HepG2 (cell line): ENCODE results near the gene GLI3. TPM values are rescaled to one million over a fixed set of nuclear protein-coding genes. Genes with fewer than 3 reads are reported as not detected.

ENCODE experiments used
- E2F2 ChIP-seq: sonication (generic); formaldehyde crosslinking; IDR thresholded peaks from 2 replicates; pipeline ENCODE4 v1.4.0; 2020; ENCODE audit warnings: missing genetic modification reagents, borderline replicate concordance
- EEA1 ChIP-seq: sonication (generic); formaldehyde crosslinking; IDR thresholded peaks from 2 replicates; pipeline ENCODE4 v1.5.1; 2020; ENCODE audit warnings: mild to moderate bottlenecking, missing genetic modification reagents, borderline replicate concordance
- ETV5 ChIP-seq: IDR thresholded peaks from 2 replicates; pipeline ENCODE4 v1.6.1; 2018; ENCODE audit warnings: missing biosample characterization, missing genetic modification reagents, inconsistent platforms, borderline replicate concordance
- IRF9 ChIP-seq: sonication (generic); formaldehyde crosslinking; IDR thresholded peaks from 2 replicates; pipeline ENCODE4 v1.8.0; 2022; ENCODE audit warnings: missing genetic modification reagents, mild to moderate bottlenecking, borderline replicate concordance
- JUNB ChIP-seq: sonication (generic); formaldehyde crosslinking; IDR thresholded peaks from 2 replicates; pipeline ENCODE4 v1.8.0; 2022; ENCODE audit warnings: missing genetic modification reagents, mild to moderate bottlenecking, borderline replicate concordance
- KDM5B ChIP-seq: sonication (generic); formaldehyde crosslinking; IDR thresholded peaks from 2 replicates; pipeline ENCODE4 v1.4.0; 2020; ENCODE audit warnings: missing genetic modification reagents, mild to moderate bottlenecking, borderline replicate concordance
- KLF11 ChIP-seq: IDR thresholded peaks from 2 replicates; pipeline ENCODE4 v1.6.1; 2016; ENCODE audit warnings: missing compliant biosample characterization
- MED1 ChIP-seq: sonication (generic); formaldehyde crosslinking; IDR thresholded peaks from 2 replicates; pipeline ENCODE4 v1.4.0; 2020; ENCODE audit warnings: missing genetic modification reagents
- NCOA5 ChIP-seq: sonication (generic); formaldehyde crosslinking; IDR thresholded peaks from 2 replicates; pipeline ENCODE4 v1.4.0; 2020; ENCODE audit warnings: missing genetic modification reagents
- RFXANK ChIP-seq: IDR thresholded peaks from 2 replicates; pipeline ENCODE4 v1.6.1; 2016
- RNF2 ChIP-seq: fragments of 450-650 bp; conservative IDR thresholded peaks from 2 replicates; pipeline ENCODE4 v1.6.1; 2016; ENCODE audit warnings: low read depth
- TFAP4 ChIP-seq: sonication (generic); IDR thresholded peaks from 2 replicates; pipeline ENCODE4 v1.6.1; 2016; ENCODE audit warnings: low read depth, borderline replicate concordance
- YEATS4 ChIP-seq: sonication (generic); formaldehyde crosslinking; IDR thresholded peaks from 2 replicates; pipeline ENCODE4 v1.4.0; 2020; ENCODE audit warnings: missing genetic modification reagents, borderline replicate concordance
- ZBTB39 ChIP-seq: sonication (generic); formaldehyde crosslinking; IDR thresholded peaks from 2 replicates; pipeline ENCODE4 v1.5.0; 2020; ENCODE audit warnings: missing genetic modification reagents
- ZBTB4 ChIP-seq: sonication (generic); formaldehyde crosslinking; IDR thresholded peaks from 2 replicates; pipeline ENCODE4 v1.4.0; 2020; ENCODE audit warnings: missing genetic modification reagents, mild to moderate bottlenecking, borderline replicate concordance
- ZNF282 ChIP-seq: fragments of 450-650 bp; IDR thresholded peaks from 2 replicates; pipeline ENCODE4 v1.6.1; 2018; ENCODE audit not compliant: partially characterized antibody
- ZNF44 ChIP-seq: sonication (generic); formaldehyde crosslinking; IDR thresholded peaks from 2 replicates; pipeline ENCODE4 v1.5.1; 2020; ENCODE audit warnings: mild to moderate bottlenecking, missing genetic modification reagents
- ZNF746 ChIP-seq: sonication (generic); formaldehyde crosslinking; IDR thresholded peaks from 2 replicates; pipeline ENCODE4 v1.8.0; 2022; ENCODE audit warnings: mild to moderate bottlenecking, missing genetic modification reagents
- polyA plus RNA-seq, 8 experiments: library from polyadenylated mRNA; depleted of rRNA in 3 of 8; stranded (reverse) in 7 of 8; unstranded in 1 of 8; fragments of >200 nt; fragmentation: Illumina TruSeq in 4 of 8; extraction: Trizol in 4 of 8; gene quantifications; 2 replicates each; pipeline versions ENCODE4 v1.2.1 to v1.2.3, GENCODE V29; 2011 to 2016; ENCODE audit warnings: low read depth in 4 of 8, missing spikeins in 1 of 8, mixed read lengths in 1 of 8; ENCODE audit not compliant: insufficient read depth in 1 of 8
- total RNA-seq, 5 experiments: library from RNA; depleted of rRNA; stranded (reverse); fragments of >200 nt; fragmentation: Illumina TruSeq; extraction: Trizol; gene quantifications; 2 replicates each; pipeline ENCODE4 v1.2.3, GENCODE V29; 2016; ENCODE audit warnings: low read depth in 1 of 5

Gene GLI3
- total and polyA plus RNA-seq, 2 of the 13 experiments (the other 11 are each of a cell fraction or from before 2014, with no cell fraction given) = not detected

GRCh38 chr7:41942468-41943093, 294.4 kb downstream of the GLI3 start (continued):
- TF ChIP-seq ZNF746 (CRISPR knock-in tag) (no peak), RNF2 (no peak), YEATS4 (CRISPR knock-in tag) (no peak; the same call in 1 of the 2 replicates), EEA1 (no peak), ETV5 (peak; percentile 87), ZNF282 (no peak), IRF9 (CRISPR knock-in tag) (no peak), ZBTB4 (CRISPR knock-in tag) (0 out of 2 replicates have a peak, but pooled peaks have one; percentile 41), KLF11 (CRISPR knock-in tag) (no peak), MED1 (peak; percentile 74), RFXANK (CRISPR knock-in tag) (no peak), ZBTB39 (no peak), KDM5B (CRISPR knock-in tag) (no peak), JUNB (CRISPR knock-in tag) (no peak), E2F2 (CRISPR knock-in tag) (no peak), NCOA5 (CRISPR knock-in tag) (no peak), TFAP4 (peak; percentile 31; the same call in 1 of the 2 replicates), ZNF44 (CRISPR knock-in tag) (no peak)
